GM12878 (cell line): ENCODE measurements around the gene TTC39B. TPM values are rescaled to one million over a fixed set of nuclear protein-coding genes. Genes with fewer than 3 reads are reported as not detected.

Source experiments
- ATAC-seq: fragments of 200-7000 bp; cut with Tn5 transposase; 3 replicates; pipeline ENCODE4 v1.9.1; 2020; ENCODE audit warnings: mild to moderate bottlenecking, moderate library complexity
- BruUV-seq: library from RNA; stranded (reverse); fragments of 400-500 nt; replicated peaks from 2 replicates; lab custom pipeline; 2021; lab: Mats Ljungman, UMichigan
- CTCF ChIA-PET: fragments of 300-600 bp; sonication (Branson Sonifier 250); formaldehyde crosslinking; extraction: SDS; loops from one replicate; lab custom pipeline; 2021; ENCODE audit warnings: inconsistent platforms; lab: Yijun Ruan, JAX
- POLR2A ChIA-PET: fragments of 350-600 bp; formaldehyde crosslinking; extraction: SDS; loops from one replicate; lab custom pipeline; 2021; ENCODE audit warnings: inconsistent platforms; lab: Charles Lee
- RAD21 ChIA-PET: fragments of 300-600 bp; sonication (Branson Sonifier 250); formaldehyde crosslinking; loops from one replicate; lab custom pipeline; 2023; ENCODE audit warnings: antibody characterized with exemption; ENCODE audit not compliant: unreplicated experiment; lab: Charles Lee
- SMC1A ChIA-PET: fragments of 300-600 bp; sonication (Branson Sonifier 250); formaldehyde crosslinking; loops from one replicate; lab custom pipeline; 2023; ENCODE audit not compliant: unreplicated experiment, uncharacterized antibody; lab: Charles Lee
- DNase-seq: peaks from one replicate; pipeline ENCODE4 v3.0.0-alpha.2; 2011; ENCODE audit warnings: low read depth, low spot score
- FAIRE-seq: peaks from 3 replicates; lab custom pipeline; 2011; peaks lifted over from hg19 to GRCh38; lab: Jason Lieb, UNC
- H2AFZ ChIP-seq: 2 replicates; pipeline ENCODE4 v1.6.0; 2011; ENCODE audit warnings: low read depth, low read length, control low read depth; ENCODE audit not compliant: control insufficient read depth
- H3K27ac ChIP-seq: 2 replicates; pipeline ENCODE4 v1.5.1; 2011; ENCODE audit warnings: control low read depth; ENCODE audit not compliant: control insufficient read depth, insufficient read depth
- H3K27me3 ChIP-seq, 2 experiments: replicated peaks in 1 of 2; 2 replicates each; pipeline versions ENCODE4 v1.6.0 to v1.6.1; 2011; ENCODE audit warnings: low read length in 1 of 2; ENCODE audit not compliant: control insufficient read depth in 2 of 2, insufficient read depth in 2 of 2
- H3K36me3 ChIP-seq, 2 experiments: 2 replicates each; pipeline ENCODE4 v1.5.1; 2011; ENCODE audit warnings: low read length in 1 of 2; ENCODE audit not compliant: control insufficient read depth in 2 of 2, insufficient read depth in 2 of 2
- H3K4me1 ChIP-seq: 2 replicates; pipeline ENCODE4 v1.6.1; 2011; ENCODE audit warnings: mild to moderate bottlenecking, low read length, moderate library complexity, mixed read lengths; ENCODE audit not compliant: control insufficient read depth, insufficient read depth
- H3K4me2 ChIP-seq: 2 replicates; pipeline ENCODE4 v1.6.0; 2011; ENCODE audit warnings: control low read depth; ENCODE audit not compliant: control insufficient read depth, insufficient read depth
- H3K4me3 ChIP-seq: fragments of 200-600 bp; sonication (generic); 2 replicates; pipeline ENCODE4 v1.5.1; 2016
- H3K79me2 ChIP-seq: 2 replicates; pipeline ENCODE4 v1.6.0; 2011; ENCODE audit warnings: low read length; ENCODE audit not compliant: control insufficient read depth, insufficient read depth
- H3K9ac ChIP-seq: 2 replicates; pipeline ENCODE4 v1.8.0; 2011; ENCODE audit warnings: low read length, control low read depth, mixed read lengths; ENCODE audit not compliant: control insufficient read depth, insufficient read depth
- H3K9me3 ChIP-seq: replicated peaks from 3 replicates; pipeline ENCODE4 v1.5.1; 2011; ENCODE audit warnings: mild to moderate bottlenecking, low read length; ENCODE audit not compliant: control insufficient read depth, insufficient read depth
- H4K20me1 ChIP-seq: 2 replicates; pipeline ENCODE4 v1.6.0; 2011; ENCODE audit not compliant: control insufficient read depth, insufficient read depth
- CBX3 ChIP-seq: fragments of 200-600 bp; sonication (generic); IDR thresholded peaks from 2 replicates; pipeline ENCODE4 v1.6.1; 2016; ENCODE audit warnings: low read depth, borderline replicate concordance
- CEBPZ ChIP-seq: fragments of 150-350 bp; IDR thresholded peaks from 2 replicates; pipeline ENCODE4 v1.6.1; 2016; ENCODE audit warnings: low read depth, low read length
- DPF2 ChIP-seq: fragments of 450-650 bp; IDR thresholded peaks from 2 replicates; pipeline ENCODE4 v1.6.1; 2017; ENCODE audit warnings: mild to moderate bottlenecking
- FOXM1 ChIP-seq: IDR thresholded peaks from 2 replicates; pipeline ENCODE4 v1.6.1; 2012; ENCODE audit warnings: low read depth, mild to moderate bottlenecking, inconsistent platforms, low read length, moderate library complexity
- GABPA ChIP-seq: IDR thresholded peaks from 2 replicates; pipeline ENCODE4 v1.6.1; 2014; ENCODE audit warnings: antibody characterized with exemption, low read depth, mild to moderate bottlenecking, inconsistent platforms
- MYB ChIP-seq: fragments of 150-350 bp; IDR thresholded peaks from 2 replicates; pipeline ENCODE4 v1.6.1; 2014; ENCODE audit warnings: mild to moderate bottlenecking, low read depth, low read length, borderline replicate concordance
- NBN ChIP-seq: fragments of 450-650 bp; IDR thresholded peaks from 2 replicates; pipeline ENCODE4 v1.6.1; 2016
- NRF1 ChIP-seq: conservative IDR thresholded peaks from 2 replicates; pipeline ENCODE4 v1.6.1; 2011; ENCODE audit warnings: mild to moderate bottlenecking, low read depth, low read length, improper control_type of control experiment
- SMAD1 ChIP-seq: fragments of 450-650 bp; IDR thresholded peaks from 2 replicates; pipeline ENCODE4 v1.6.1; 2018; ENCODE audit warnings: mild to moderate bottlenecking, low read depth; ENCODE audit not compliant: partially characterized antibody
- SP1 ChIP-seq: IDR thresholded peaks from one replicate; pipeline ENCODE4 v1.6.1; 2011; ENCODE audit warnings: low read depth, low read length
- ZBTB33 ChIP-seq: fragments of 450-650 bp; IDR thresholded peaks from 2 replicates; pipeline ENCODE4 v1.6.1; 2017; ENCODE audit warnings: mild to moderate bottlenecking
- ZNF207 ChIP-seq: fragments of 450-650 bp; IDR thresholded peaks from 2 replicates; pipeline ENCODE4 v1.6.1; 2014; ENCODE audit warnings: antibody characterized with exemption, mild to moderate bottlenecking, borderline replicate concordance
- ZNF384 ChIP-seq: IDR thresholded peaks from 2 replicates; pipeline ENCODE4 v1.6.1; 2012; ENCODE audit warnings: low read depth, mild to moderate bottlenecking, low read length, improper control_type of control experiment, borderline replicate concordance
- ZNF592 ChIP-seq: fragments of 450-650 bp; IDR thresholded peaks from 2 replicates; pipeline ENCODE4 v1.6.1; 2017; ENCODE audit warnings: mild to moderate bottlenecking, moderate library complexity
- WGBS: methylation state at CpG from one replicate; pipeline ENCODE4 v1.1.6; 2016; ENCODE audit warnings: low lambda C conversion rate; ENCODE audit not compliant: insufficient replicate concordance, insufficient coverage; ENCODE audit errors: missing lambda C conversion rate; 5-methylcytosine and 5-hydroxymethylcytosine counted together
- in situ Hi-C: fragments of 300-500 bp; cut with MboI; formaldehyde crosslinking; loops from 9 replicates; pipeline ENCODE4 v1.14.3; 2018; ENCODE audit warnings: mixed read lengths
- intact Hi-C: fragments of 100-400 bp; cut with micrococcal nuclease; formaldehyde crosslinking; loops from one replicate; pipeline ENCODE4 v1.14.2; 2022; ENCODE audit not compliant: unreplicated experiment
- polyA plus RNA-seq, 11 experiments: library from polyadenylated mRNA; depleted of rRNA in 4 of 11; unstranded in 6 of 11; stranded (reverse) in 5 of 11; fragments of >200 nt; fragmentation: Nextera tagmentation in 4 of 11; fragmentation: Illumina TruSeq in 1 of 11; extraction: Ambion mirVana in 4 of 11; extraction: Trizol in 1 of 11; gene quantifications; 1 replicate in 1 of 11; 2 replicates in 10 of 11; pipeline versions ENCODE4 v1.2.1 to v1.2.3, GENCODE V29; 2011 to 2016; ENCODE audit warnings: inconsistent platforms in 2 of 11, missing spikeins in 2 of 11, low read depth in 1 of 11
- total RNA-seq, 4 experiments: library from RNA; depleted of rRNA in 3 of 4; stranded (reverse); fragments of >200 nt in 3 of 4; fragmentation: Illumina TruSeq in 1 of 4; extraction: Trizol in 1 of 4; gene quantifications; 2 replicates each; pipeline versions ENCODE4 v1.2.1 to v1.2.3, GENCODE V29; 2013 to 2021

TTC39B gene
- total and polyA plus RNA-seq, 10 of the 15 experiments (the other 5 are each of a cell fraction or from before 2014, with no cell fraction given) = 0.68 to 2.5 (median 1.5) TPM

GRCh38 chr9:15282567-15283285 lies 24.3 kb downstream of the TTC39B start:
- no peak overlapping the region for H2AFZ ChIP-seq
- RAD21 ChIA-PET = interaction anchor here (1.3 kb wide), 1 partner anchor 22 kb away, joined by 4 read pairs; no protein-coding TSS in a partner anchor
- CTCF ChIA-PET = interaction anchor here (0.6 to 1.1 kb wide), 3 partner anchors 38 to 134 kb away, joined by 3 read pairs; no protein-coding TSS in a partner anchor
- in situ Hi-C loops (no loop called here), intact Hi-C loops (no loop called here)
- POLR2A ChIA-PET = no interaction called here
- H3K36me3 ChIP-seq = no peaks in the 10 kb centered on the region
- no peak overlapping the region for H3K4me2 ChIP-seq
- H3K9ac ChIP-seq = no peak overlapping the region
- no peak overlapping the region for H3K4me3 ChIP-seq
- no peaks in the 10 kb centered on the region for H3K27me3 ChIP-seq
- ATAC-seq (no peak), FAIRE-seq (no peak), DNase-seq (no peak)
- BruUV-seq = no TSS peak
- no peak overlapping the region for H3K27ac ChIP-seq
- no peaks in the 10 kb centered on the region for H3K9me3 ChIP-seq
- no peaks in the 10 kb centered on the region for H3K4me1 ChIP-seq
- H4K20me1 ChIP-seq = no peaks in the 10 kb centered on the region
- 66% methylated on average over 8 of the region's 8 CpGs for WGBS
- SMC1A ChIA-PET = interaction anchor here (1.0 to 1.1 kb wide), 2 partner anchors 10 to 71 kb away, joined by 3 to 4 read pairs; no protein-coding TSS in a partner anchor
- no peaks in the 10 kb centered on the region for H3K79me2 ChIP-seq
- TF ChIP-seq SP1 = no peak
- TF ChIP-seq ZNF207 = no peak
- TF ChIP-seq CBX3 = no peak
- TF ChIP-seq DPF2 = no peak
- no peak for TF ChIP-seq ZBTB33
- TF ChIP-seq GABPA = no peak
- no peak for TF ChIP-seq NRF1
- TF ChIP-seq SMAD1 = no peak
- TF ChIP-seq FOXM1 = no peak
- no peak for TF ChIP-seq CEBPZ
- no peak for TF ChIP-seq MYB
- TF ChIP-seq NBN = no peak
- no peak for TF ChIP-seq ZNF384
- no peak for TF ChIP-seq ZNF592
